Stimulated activated CD4-positive, alpha-beta T cell treated with anti-CD3 and anti-CD28 coated beads, Interleukin-2, amount 100 ng/mL, for 48 hours (primary cell): ENCODE results near the gene PGLYRP4.

Source experiments
- DNase-seq, 2 donors: peaks; one replicate each; pipeline ENCODE4 v3.0.0-alpha.2; 2020

The PGLYRP4 gene

GRCh38 chr1:153348511-153349362 is at the start of gene PGLYRP4:
TSS of gene PGLYRP4 (minus strand) at chr1:153348841. CDS start at chr1:153347932, 909 bp downstream.
- DNase-seq, result no peak

- DNase-seq, result no peak
Observed at GRCh38 chr1:153397924-153398651, 49.4 kb upstream of the PGLYRP4 start.

- no peak for DNase-seq
Observed at GRCh38 chr1:153397051-153397923, 48.6 kb upstream of the PGLYRP4 start.

- no peak for DNase-seq
Observed at GRCh38 chr1:153396461-153396860, 47.8 kb upstream of the PGLYRP4 start.

- no peak for DNase-seq
Observed at GRCh38 chr1:153395776-153396175, 47.1 kb upstream of the PGLYRP4 start.

- no peak for DNase-seq
Observed at GRCh38 chr1:153395136-153395685, 46.6 kb upstream of the PGLYRP4 start.

- no peak for DNase-seq
Observed at GRCh38 chr1:153394391-153394790, 45.8 kb upstream of the PGLYRP4 start.

GRCh38 chr1:153393926-153394325 is 45.3 kb upstream of the PGLYRP4 start:
- no peak for DNase-seq

GRCh38 chr1:153392822-153393221 is 44.2 kb upstream of the PGLYRP4 start:
- DNase-seq, result no peak

- no peak for DNase-seq
Observed at GRCh38 chr1:153392258-153392657, 43.6 kb upstream of the PGLYRP4 start.

- no peak for DNase-seq
Observed at GRCh38 chr1:153390938-153391710, 42.5 kb upstream of the PGLYRP4 start, which contains the start of gene S100A8. TSS of gene S100A8 (minus strand) at chr1:153391073. CDS start at chr1:153390535, 538 bp downstream.

- no peak for DNase-seq
Observed at GRCh38 chr1:153389973-153390879, 41.6 kb upstream of the PGLYRP4 start.

- DNase-seq, result no peak
Observed at GRCh38 chr1:153389401-153389800, 40.8 kb upstream of the PGLYRP4 start.

- no peak for DNase-seq
Observed at GRCh38 chr1:153387785-153388184, 39.1 kb upstream of the PGLYRP4 start.

GRCh38 chr1:153387001-153387400 is 38.4 kb upstream of the PGLYRP4 start:
- DNase-seq, result no peak

GRCh38 chr1:153386500-153386901 is 37.9 kb upstream of the PGLYRP4 start:
- no peak for DNase-seq

- no peak for DNase-seq
Observed at GRCh38 chr1:153384958-153385580, 36.4 kb upstream of the PGLYRP4 start.

GRCh38 chr1:153380711-153381110 is 32.1 kb upstream of the PGLYRP4 start:
- DNase-seq, result no peak

- DNase-seq, result no peak
Observed at GRCh38 chr1:153379591-153379990, 30.9 kb upstream of the PGLYRP4 start.

- no peak for DNase-seq
Observed at GRCh38 chr1:153375511-153375910, 26.9 kb upstream of the PGLYRP4 start, which contains the start of gene S100A12. TSS of gene S100A12 (minus strand) at chr1:153375621. CDS start at chr1:153374592, 1,029 bp downstream.
